IMR-90 (cell line): ENCODE data around the gene MAP3K19.

Experiments used
- BHLHE40 ChIP-seq: fragments of 150-350 bp; IDR thresholded peaks from 2 replicates; pipeline ENCODE4 v1.6.1; 2016; ENCODE audit warnings: mild to moderate bottlenecking, low read depth, low read length
- CEBPB ChIP-seq: IDR thresholded peaks from 2 replicates; pipeline ENCODE4 v1.6.1; 2012; ENCODE audit warnings: low read depth, low read length, improper control_type of control experiment
- CHD1 ChIP-seq: IDR thresholded peaks from 2 replicates; pipeline ENCODE4 v1.6.1; 2012; ENCODE audit warnings: low read depth, low read length, improper control_type of control experiment
- FOS ChIP-seq: fragments of 150-350 bp; IDR thresholded peaks from 2 replicates; pipeline ENCODE4 v1.6.1; 2016; ENCODE audit warnings: low read depth, low read length
- MAFK ChIP-seq: IDR thresholded peaks from 2 replicates; pipeline ENCODE4 v1.6.1; 2012; ENCODE audit warnings: low read depth, low read length, improper control_type of control experiment
- MAZ ChIP-seq: IDR thresholded peaks from 2 replicates; pipeline ENCODE4 v1.6.1; 2012; ENCODE audit warnings: low read depth, mild to moderate bottlenecking, low read length, improper control_type of control experiment, moderate library complexity, borderline replicate concordance
- MXI1 ChIP-seq: IDR thresholded peaks from 2 replicates; pipeline ENCODE4 v1.6.1; 2012; ENCODE audit warnings: low read depth, mild to moderate bottlenecking, low read length, moderate library complexity, borderline replicate concordance
- NFE2L2 ChIP-seq: fragments of 150-350 bp; IDR thresholded peaks from 2 replicates; pipeline ENCODE4 v1.6.1; 2016; ENCODE audit warnings: low read depth, mild to moderate bottlenecking, low read length
- POLR2A ChIP-seq: IDR thresholded peaks from 2 replicates; pipeline ENCODE4 v1.6.1; 2012; ENCODE audit warnings: mild to moderate bottlenecking, low read depth, low read length
- RCOR1 ChIP-seq: IDR thresholded peaks from 2 replicates; pipeline ENCODE4 v1.6.1; 2012; ENCODE audit warnings: mild to moderate bottlenecking, low read length, improper control_type of control experiment; ENCODE audit not compliant: insufficient replicate concordance
- RFX5 ChIP-seq: IDR thresholded peaks from 2 replicates; pipeline ENCODE4 v1.8.0; 2012; ENCODE audit warnings: low read depth, mild to moderate bottlenecking, low read length, moderate library complexity
- SMC3 ChIP-seq: fragments of 150-350 bp; IDR thresholded peaks from 2 replicates; pipeline ENCODE4 v1.6.1; 2016; ENCODE audit warnings: low read depth, mild to moderate bottlenecking, antibody characterized with exemption, low read length, moderate library complexity
- TF ChIP-seq, protein P1 (sequence below): conservative IDR thresholded peaks from 2 replicates; pipeline ENCODE4 v1.5.1; 2012; ENCODE audit warnings: mild to moderate bottlenecking, low read depth, low read length, improper control_type of control experiment
- TF ChIP-seq, protein P2 (sequence below): fragments of 150-350 bp; IDR thresholded peaks from 2 replicates; pipeline ENCODE4 v1.6.1; 2017; ENCODE audit warnings: mild to moderate bottlenecking, antibody characterized with exemption, low read length, low read depth

DNA sequence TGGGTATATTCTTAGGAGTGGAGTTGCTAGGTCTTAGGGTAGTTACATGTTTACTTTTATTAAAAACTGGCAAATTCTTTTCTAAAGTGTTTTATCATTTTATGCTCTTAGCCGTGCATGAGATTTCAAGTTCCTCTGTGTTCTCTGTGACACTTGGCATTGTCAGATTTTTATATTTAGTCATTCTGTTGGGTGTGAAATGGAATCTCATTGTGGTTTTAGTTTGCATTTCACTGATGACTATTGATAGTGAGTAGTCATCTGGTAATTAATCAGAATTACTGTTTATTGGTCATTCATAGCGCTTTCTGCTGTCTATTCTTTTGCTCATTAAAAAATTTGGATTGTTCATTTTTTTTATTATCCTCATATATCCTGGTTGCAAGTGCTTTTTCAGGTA, 39.0 kb upstream of the MAP3K19 start:
- TF ChIP-seq, protein P1, sequence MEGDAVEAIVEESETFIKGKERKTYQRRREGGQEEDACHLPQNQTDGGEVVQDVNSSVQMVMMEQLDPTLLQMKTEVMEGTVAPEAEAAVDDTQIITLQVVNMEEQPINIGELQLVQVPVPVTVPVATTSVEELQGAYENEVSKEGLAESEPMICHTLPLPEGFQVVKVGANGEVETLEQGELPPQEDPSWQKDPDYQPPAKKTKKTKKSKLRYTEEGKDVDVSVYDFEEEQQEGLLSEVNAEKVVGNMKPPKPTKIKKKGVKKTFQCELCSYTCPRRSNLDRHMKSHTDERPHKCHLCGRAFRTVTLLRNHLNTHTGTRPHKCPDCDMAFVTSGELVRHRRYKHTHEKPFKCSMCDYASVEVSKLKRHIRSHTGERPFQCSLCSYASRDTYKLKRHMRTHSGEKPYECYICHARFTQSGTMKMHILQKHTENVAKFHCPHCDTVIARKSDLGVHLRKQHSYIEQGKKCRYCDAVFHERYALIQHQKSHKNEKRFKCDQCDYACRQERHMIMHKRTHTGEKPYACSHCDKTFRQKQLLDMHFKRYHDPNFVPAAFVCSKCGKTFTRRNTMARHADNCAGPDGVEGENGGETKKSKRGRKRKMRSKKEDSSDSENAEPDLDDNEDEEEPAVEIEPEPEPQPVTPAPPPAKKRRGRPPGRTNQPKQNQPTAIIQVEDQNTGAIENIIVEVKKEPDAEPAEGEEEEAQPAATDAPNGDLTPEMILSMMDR, result no peak
- no peak for TF ChIP-seq RFX5
- no peak for TF ChIP-seq POLR2A
- TF ChIP-seq FOS, result no peak
- TF ChIP-seq, protein P2, sequence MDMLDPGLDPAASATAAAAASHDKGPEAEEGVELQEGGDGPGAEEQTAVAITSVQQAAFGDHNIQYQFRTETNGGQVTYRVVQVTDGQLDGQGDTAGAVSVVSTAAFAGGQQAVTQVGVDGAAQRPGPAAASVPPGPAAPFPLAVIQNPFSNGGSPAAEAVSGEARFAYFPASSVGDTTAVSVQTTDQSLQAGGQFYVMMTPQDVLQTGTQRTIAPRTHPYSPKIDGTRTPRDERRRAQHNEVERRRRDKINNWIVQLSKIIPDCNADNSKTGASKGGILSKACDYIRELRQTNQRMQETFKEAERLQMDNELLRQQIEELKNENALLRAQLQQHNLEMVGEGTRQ, result no peak
- TF ChIP-seq MAZ, result no peak
- no peak for TF ChIP-seq CEBPB
- no peak for TF ChIP-seq RCOR1
- no peak for TF ChIP-seq SMC3
- TF ChIP-seq CHD1, result no peak
- no peak for TF ChIP-seq MXI1
- no peak for TF ChIP-seq NFE2L2
- TF ChIP-seq MAFK, result no peak
- no peak for TF ChIP-seq BHLHE40
